ENCODE measurements around the gene WDFY4. TPM values are rescaled to one million over a fixed set of nuclear protein-coding genes. Genes with fewer than 3 reads are reported as not detected.

The WDFY4 gene
- total RNA-seq, 1 donor: 28.9 TPM

DNA sequence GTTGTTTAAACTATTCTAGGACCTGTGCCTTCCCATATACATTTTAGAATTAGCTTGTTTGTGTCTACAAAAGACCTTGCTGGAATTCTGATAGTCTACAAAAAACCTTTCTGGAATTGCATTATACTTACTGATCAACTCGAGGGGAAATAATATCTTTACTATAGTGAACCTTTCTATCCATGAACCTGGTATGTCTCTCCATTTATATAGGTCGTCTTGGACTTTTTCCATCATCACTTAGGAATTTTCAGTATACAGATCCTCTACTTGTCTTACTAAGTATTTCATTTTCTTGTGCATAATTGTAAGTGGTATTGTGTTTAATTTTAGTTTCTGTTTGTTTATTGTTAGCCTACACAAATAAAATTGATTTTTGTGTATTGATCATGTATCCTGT, 101.1 kb downstream of the WDFY4 start:
- Histone ChIP-seq H3K27me3 (ENCODE audit: insufficient read depth, low read length) (no peaks in the 10 kb centered on the region), H3K4me1 (ENCODE audit: insufficient read depth, low read length) (peaks cover 21% of the 10 kb centered on the region), H3K4me3 (ENCODE audit: low read length) (no peak overlapping the region), H3K9me3 (ENCODE audit: low read depth, low read length) (no peaks in the 10 kb centered on the region)

DNA sequence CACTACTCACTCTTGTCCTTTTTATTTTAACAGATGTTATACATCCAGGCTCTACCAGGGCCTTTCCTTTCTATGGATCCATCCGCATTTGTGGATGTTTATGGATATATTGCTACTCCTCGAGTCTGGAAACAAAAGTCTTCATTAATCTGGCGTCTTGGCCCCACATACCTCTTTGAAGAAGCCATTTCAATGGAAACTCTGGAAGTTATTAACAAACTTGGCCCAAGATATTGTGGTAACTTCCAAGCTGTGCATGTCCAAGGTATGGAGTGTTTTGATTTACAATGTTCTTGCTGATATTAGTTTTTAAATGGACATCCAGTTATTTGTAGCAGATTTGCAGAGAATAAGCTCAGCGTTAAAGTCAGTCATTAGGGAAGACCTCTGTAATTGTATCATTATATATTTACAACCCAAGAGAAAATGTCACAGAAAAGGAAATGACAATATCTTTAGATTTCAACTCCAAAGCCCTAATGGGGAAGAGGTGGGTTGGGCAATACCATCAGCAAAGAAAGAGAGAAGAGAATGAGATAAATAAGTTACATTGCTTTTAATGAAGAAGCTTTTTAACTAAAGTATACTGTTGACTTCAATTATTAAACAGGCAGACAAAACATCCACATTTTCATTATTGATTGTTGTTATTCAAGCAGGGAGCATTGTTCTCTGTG, 102.1 kb downstream of the WDFY4 start:
- Histone ChIP-seq H3K4me3 (ENCODE audit: low read length) (no peak overlapping the region), H3K27me3 (ENCODE audit: insufficient read depth, low read length) (no peaks in the 10 kb centered on the region), H3K9me3 (ENCODE audit: low read depth, low read length) (no peaks in the 10 kb centered on the region), H3K4me1 (ENCODE audit: insufficient read depth, low read length) (peaks cover 22% of the 10 kb centered on the region)

DNA sequence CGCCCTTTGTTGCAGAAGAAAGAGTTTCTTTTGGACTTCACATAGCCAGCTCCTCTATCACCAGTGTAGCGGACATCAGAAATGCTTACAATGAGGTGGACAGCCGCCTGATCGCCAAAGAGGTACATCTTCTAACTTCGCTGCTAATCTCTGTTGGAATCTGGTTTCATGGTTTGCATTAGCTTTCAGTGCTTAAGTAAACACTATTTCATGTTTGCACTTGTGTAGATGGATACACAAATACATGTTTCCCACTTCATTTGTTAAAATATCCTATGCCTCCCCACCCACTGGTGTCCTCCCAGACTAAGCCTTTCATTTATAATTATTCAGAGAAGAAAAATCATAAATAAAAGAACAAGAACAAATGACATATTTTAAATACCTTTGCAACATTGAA, 103.9 kb downstream of the WDFY4 start:
- Histone ChIP-seq H3K4me3 (ENCODE audit: low read length) (no peak overlapping the region), H3K27me3 (ENCODE audit: insufficient read depth, low read length) (no peaks in the 10 kb centered on the region), H3K4me1 (ENCODE audit: insufficient read depth, low read length) (peaks cover 22% of the 10 kb centered on the region), H3K9me3 (ENCODE audit: low read depth, low read length) (no peaks in the 10 kb centered on the region)

DNA sequence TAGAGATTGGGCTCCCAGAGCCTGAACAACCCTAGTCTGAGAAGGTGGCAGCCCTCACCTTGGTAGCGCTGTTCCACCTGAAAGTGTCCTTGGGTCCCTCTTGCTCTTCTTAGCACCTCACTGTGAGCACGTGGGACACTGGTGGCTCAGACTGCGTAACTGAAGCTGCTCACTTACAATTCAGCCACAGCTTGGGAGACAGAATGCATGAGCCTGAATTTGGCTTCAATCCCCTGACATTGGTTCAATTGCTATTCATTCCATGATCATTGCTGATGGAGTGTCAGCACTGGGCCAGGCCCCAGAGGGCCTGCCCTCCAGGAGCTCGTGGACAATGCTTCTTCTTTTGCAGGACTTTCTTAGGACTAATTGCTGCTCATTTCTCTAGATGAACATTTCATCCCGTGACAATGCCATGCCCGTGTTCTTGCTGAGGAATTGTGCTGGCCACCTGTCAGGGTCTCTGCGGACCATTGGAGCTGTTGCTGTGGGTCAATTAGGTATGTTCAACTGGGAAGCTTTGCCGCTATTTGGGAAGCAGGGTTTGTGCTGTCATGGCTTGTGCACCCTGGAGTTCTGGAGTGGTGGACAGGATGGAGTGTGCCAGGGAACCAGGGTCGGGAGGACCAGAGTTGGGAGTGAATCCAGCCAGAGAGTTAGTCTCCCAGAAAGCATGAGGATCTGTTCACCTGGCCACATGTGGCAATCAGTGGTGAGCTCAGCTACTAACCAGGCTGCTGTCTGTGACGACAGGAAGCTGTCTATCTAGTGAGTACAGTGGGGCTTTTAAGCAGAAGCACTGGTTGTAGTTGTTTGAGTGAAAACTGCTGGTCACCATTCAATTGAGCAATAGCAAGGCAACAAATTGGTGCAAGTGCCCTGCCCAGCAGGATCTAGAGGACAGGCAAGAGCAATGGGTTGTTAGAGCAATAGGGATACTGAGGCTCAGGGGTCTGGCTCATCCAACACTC, 105.1 kb downstream of the WDFY4 start:
- no peak overlapping the region for H3K4me3 ChIP-seq (ENCODE audit: low read length)
- H3K27me3 ChIP-seq (ENCODE audit: insufficient read depth, low read length): no peaks in the 10 kb centered on the region
- no peaks in the 10 kb centered on the region for H3K9me3 ChIP-seq (ENCODE audit: low read depth, low read length)
- peaks cover 22% of the 10 kb centered on the region for H3K4me1 ChIP-seq (ENCODE audit: insufficient read depth, low read length)

DNA sequence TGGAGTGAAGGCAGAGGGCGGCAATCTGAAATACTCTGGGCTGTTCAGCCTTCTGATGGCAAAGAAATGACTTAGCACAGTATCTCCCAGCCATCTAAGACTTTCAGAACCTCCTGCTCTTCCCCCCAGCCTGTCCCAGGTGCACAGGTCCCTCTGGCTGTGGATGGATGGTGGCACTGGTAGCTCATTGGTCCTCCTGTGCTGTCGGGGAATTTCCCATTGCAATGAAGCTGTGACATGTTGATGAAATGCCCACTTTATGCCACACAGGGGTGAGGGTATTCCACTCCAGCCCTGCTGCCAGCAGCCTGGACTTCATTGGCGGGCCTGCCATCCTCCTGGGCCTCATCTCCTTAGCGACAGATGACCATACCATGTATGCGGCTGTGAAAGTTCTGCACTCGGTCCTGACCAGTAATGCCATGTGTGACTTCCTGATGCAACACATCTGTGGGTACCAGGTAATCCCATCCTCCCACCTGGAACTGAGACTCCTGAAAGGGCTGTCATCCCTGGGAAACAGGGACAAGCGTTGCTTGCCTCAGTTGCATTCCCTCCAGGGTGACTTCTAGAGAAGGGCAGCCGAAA, 105.9 kb downstream of the WDFY4 start:
- H3K4me3 ChIP-seq (ENCODE audit: low read length): no peak overlapping the region
- no peaks in the 10 kb centered on the region for H3K9me3 ChIP-seq (ENCODE audit: low read depth, low read length)
- no peaks in the 10 kb centered on the region for H3K27me3 ChIP-seq (ENCODE audit: insufficient read depth, low read length)
- H3K4me1 ChIP-seq (ENCODE audit: insufficient read depth, low read length): peaks cover 22% of the 10 kb centered on the region

DNA sequence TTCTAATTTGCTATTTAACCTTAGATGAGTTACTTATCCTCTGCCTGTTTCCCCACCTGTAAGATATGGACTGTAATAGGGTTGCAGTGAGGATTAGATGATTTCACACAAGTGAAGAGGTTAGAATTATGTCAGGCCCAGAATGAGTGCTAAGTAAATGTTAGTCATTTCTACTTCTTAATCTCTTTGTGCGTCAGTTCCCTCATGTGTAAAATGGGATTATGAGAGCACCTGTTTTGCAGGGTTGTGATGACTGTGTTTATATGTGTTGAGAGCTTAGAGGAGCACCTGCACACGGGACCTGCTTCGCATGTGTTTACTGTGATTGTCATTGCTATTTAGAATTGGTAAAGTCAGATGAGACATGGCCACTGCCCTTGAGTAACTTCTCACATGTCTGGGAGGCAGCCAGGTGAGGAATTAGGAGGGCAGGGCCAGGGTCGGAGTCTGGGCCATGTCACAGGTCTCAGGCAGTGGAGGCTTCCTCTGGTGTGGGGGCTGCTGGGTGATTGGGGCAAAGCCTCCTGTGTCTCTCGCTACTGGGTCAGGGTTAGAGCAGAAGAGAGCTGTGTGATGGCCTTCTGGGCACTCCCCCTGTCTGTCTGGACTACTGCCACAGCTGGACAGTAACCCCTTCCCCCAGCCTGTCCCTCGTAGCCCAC, 106.7 kb downstream of the WDFY4 start:
- H3K9me3 ChIP-seq (ENCODE audit: low read depth, low read length): no peaks in the 10 kb centered on the region
- H3K4me3 ChIP-seq (ENCODE audit: low read length): no peak overlapping the region
- H3K4me1 ChIP-seq (ENCODE audit: insufficient read depth, low read length): peaks cover 22% of the 10 kb centered on the region
- H3K27me3 ChIP-seq (ENCODE audit: insufficient read depth, low read length): no peaks in the 10 kb centered on the region

DNA sequence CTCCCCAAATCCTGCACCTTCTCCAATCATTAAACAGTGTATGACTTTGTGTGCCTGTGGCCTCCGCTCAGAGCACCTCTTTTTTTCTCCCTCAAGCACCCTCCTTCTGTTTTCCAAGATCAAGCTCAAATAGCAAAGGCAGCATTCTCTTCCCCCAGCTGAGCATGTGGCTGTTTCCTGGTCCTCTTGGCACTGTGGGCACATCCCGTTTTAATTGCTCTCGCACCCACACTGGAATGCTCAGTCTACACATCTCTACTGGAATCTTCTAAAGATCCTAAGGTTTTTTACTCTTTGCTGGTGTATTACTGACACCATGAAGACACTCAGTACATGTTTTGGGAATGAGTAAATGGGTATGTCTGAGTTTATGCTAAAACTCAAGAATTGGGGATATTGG, 107.4 kb downstream of the WDFY4 start:
- H3K4me3 ChIP-seq (ENCODE audit: low read length): no peak overlapping the region
- no peaks in the 10 kb centered on the region for H3K27me3 ChIP-seq (ENCODE audit: insufficient read depth, low read length)
- H3K4me1 ChIP-seq (ENCODE audit: insufficient read depth, low read length): peaks cover 20% of the 10 kb centered on the region
- no peaks in the 10 kb centered on the region for H3K9me3 ChIP-seq (ENCODE audit: low read depth, low read length)

DNA sequence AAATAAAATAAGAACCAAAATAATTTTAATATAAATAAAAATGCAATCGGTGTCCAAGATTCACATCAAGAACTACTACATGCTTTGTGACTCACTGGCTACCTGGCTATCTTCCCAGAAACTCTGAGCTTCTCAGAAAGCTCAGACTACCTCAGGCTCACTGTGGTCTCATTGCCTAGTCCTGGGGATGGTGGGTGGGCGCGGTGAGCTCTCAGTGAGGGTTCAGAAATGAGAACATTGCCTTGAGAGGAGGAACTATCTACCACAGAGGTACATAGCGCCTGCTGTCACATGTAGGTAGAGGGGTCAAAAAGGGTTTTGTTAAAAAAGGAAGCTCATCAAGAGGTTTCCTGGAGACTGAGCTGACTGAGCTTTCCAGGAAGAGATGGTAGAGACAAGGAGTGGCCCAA, 108.0 kb downstream of the WDFY4 start:
- Histone ChIP-seq H3K4me3 (ENCODE audit: low read length) (no peak overlapping the region), H3K4me1 (ENCODE audit: insufficient read depth, low read length) (peaks cover 16% of the 10 kb centered on the region), H3K27me3 (ENCODE audit: insufficient read depth, low read length) (no peaks in the 10 kb centered on the region), H3K9me3 (ENCODE audit: low read depth, low read length) (no peaks in the 10 kb centered on the region)

DNA sequence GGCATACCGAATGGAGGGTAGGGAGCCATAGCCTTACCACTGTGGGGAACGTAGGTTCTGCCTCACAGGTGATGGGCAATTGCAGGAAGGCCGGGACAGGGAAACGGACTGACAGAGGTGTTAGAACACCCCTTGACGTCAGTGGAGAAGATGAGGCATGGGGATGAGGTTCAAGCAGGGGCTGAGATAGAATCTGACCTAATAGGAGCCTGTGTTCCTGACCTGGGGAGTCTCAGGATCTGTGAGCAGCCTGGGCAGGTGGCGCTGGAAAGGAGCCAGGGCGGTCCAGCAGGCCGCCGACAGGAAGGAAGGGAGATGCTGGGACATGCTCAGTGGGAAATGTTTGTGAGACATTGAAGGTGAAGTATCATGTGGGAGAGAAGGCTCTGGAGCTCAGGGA, 109.4 kb downstream of the WDFY4 start:
- Histone ChIP-seq H3K27me3 (ENCODE audit: insufficient read depth, low read length) (no peaks in the 10 kb centered on the region), H3K4me1 (ENCODE audit: insufficient read depth, low read length) (peaks cover 24% of the 10 kb centered on the region), H3K4me3 (ENCODE audit: low read length) (no peak overlapping the region), H3K9me3 (ENCODE audit: low read depth, low read length) (no peaks in the 10 kb centered on the region)

DNA sequence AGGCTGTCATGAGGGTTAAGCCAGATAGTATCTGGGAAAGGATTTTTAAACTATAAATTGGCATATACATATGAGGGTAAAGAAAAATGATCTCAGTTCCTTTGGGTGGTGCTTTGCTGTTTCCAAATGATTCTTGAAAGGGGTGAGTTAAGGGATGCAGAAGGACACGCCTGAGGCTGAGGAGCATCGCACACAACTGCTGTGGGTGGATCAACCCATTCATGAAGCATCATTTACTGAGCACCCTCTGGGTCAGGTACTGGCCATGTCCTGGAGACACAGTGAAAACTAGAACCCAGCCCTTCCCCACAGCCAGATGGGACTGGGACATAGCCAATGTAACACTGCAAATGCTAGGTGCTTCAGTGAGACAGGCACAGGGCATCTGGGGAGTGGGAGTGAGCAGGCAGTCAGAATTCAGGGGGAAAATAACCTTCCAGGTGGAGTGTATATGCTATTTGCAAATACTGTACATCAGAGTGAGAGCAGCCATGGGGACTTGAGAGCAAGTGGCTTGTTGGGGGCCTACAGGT, 112.1 kb downstream of the WDFY4 start:
- Histone ChIP-seq H3K4me1 (ENCODE audit: insufficient read depth, low read length) (peaks cover 35% of the 10 kb centered on the region), H3K4me3 (ENCODE audit: low read length) (no peak overlapping the region), H3K27me3 (ENCODE audit: insufficient read depth, low read length) (no peaks in the 10 kb centered on the region), H3K9me3 (ENCODE audit: low read depth, low read length) (no peaks in the 10 kb centered on the region)

DNA sequence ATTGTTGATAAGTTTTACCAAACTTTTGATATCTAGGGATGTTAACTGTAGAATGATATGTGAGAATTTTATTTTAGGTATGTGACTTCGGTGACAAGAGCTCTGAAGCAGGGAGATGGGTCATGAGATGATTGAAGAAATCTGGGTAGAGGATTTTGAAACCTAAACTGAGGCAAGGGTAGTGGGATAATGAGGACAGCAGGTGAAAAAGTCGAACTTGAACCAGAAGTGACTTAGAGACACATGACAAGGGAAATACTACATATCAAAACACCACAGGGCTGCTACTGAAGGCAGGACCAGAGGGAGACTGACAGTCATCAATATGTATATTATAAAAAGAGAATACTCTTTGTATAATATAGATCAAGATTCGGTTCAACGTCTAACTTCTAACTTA, 113.2 kb downstream of the WDFY4 start:
- H3K4me3 ChIP-seq (ENCODE audit: low read length): no peak overlapping the region
- no peaks in the 10 kb centered on the region for H3K27me3 ChIP-seq (ENCODE audit: insufficient read depth, low read length)
- H3K4me1 ChIP-seq (ENCODE audit: insufficient read depth, low read length): peaks cover 43% of the 10 kb centered on the region
- no peaks in the 10 kb centered on the region for H3K9me3 ChIP-seq (ENCODE audit: low read depth, low read length)

DNA sequence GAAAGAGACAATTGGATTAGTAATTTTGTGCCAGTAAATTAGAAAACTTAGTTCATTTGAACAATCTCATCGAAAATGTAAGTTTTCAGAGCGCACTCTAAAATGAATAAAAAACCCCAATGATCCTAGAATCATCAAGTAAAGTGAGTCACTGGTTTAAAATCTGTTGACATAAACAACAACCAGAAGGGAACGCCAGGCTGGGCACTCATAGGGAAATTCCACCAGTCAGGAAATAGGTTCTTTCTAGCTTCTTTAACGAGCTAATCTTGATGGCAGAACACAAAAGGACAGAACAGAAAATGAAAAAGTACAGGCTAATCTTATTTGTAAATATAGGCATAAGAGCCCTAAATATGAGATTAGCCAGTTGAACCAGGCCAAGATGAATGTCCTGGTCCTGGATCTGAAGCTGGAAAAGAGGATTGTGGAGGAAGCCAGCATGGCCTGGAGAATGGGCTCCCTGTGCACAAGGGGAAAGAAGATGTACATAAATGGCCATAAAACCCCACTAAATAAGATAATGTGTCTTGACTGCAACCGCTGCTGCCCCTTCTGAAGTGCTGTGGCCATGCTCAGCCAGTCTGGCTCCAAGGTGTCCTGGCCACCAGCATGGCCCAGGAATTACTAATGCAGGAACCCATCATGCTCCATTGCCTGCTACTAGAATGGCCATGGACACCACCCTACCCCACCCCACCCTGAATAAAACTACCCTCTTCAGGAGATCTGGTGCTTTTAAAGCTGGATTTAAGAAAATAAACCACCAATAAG, 114.0 kb downstream of the WDFY4 start:
- no peaks in the 10 kb centered on the region for H3K27me3 ChIP-seq (ENCODE audit: insufficient read depth, low read length)
- H3K9me3 ChIP-seq (ENCODE audit: low read depth, low read length): no peaks in the 10 kb centered on the region

DNA sequence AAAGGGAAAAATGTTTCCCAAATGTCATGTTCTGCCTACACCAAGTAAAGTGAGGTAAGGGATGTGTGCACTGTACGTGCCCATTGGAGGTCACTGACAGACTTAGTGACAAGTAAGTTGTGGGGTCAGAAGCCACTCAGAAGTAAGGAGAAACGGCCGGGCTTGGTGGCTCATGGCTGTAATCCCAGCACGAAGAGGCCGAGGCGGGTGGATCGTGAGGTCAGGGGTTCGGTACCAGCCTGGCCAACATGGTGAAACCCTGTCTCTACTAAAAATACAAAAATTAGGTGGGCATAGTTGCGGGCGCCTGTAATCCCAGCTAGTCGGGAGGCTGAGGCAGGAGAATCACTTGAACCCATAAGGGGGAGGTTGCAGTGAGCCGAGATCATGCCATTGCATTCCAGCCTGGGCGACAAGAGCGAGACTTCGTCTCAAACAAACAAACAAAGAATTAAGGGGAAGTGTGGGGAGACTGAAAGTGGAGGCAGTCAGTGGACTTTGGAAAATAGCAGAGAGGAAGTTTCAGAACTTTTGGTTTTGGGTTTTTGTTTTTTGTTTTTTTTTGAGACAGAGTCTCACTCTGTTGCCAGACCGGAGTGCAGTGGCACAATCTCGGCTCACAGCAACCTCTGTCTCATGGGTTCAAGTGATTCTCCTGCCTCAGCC, 114.8 kb downstream of the WDFY4 start:
- Histone ChIP-seq H3K4me3 (ENCODE audit: low read length) (no peak overlapping the region), H3K27me3 (ENCODE audit: insufficient read depth, low read length) (no peaks in the 10 kb centered on the region), H3K9me3 (ENCODE audit: low read depth, low read length) (no peaks in the 10 kb centered on the region), H3K4me1 (ENCODE audit: insufficient read depth, low read length) (peaks cover 59% of the 10 kb centered on the region)

More for the DNA sequence above, 114.0 kb downstream of the WDFY4 start:
- Histone ChIP-seq H3K4me1 (ENCODE audit: insufficient read depth, low read length) (peaks cover 51% of the 10 kb centered on the region), H3K4me3 (ENCODE audit: low read length) (no peak overlapping the region)
